GM13976 (cell line): ENCODE results near the gene TMEM238.
"Not testable (repeated sequence)": the region's sequence is repeated elsewhere in the genome, so short reads cannot be mapped to it uniquely, and the experiment has no call there.

ENCODE experiments used
- DNase-seq: peaks from one replicate; pipeline ENCODE4 v3.0.0; 2012; ENCODE audit warnings: low spot score
- CTCF ChIP-seq: IDR thresholded peaks from 2 replicates; pipeline ENCODE4 v1.5.1; 2012; ENCODE audit warnings: borderline replicate concordance, mild to moderate bottlenecking; ENCODE audit not compliant: insufficient read depth; ENCODE audit errors: extremely low read depth, missing control alignments, control extremely low read depth
- in situ Hi-C: fragments of 300-500 bp; cut with MboI; formaldehyde crosslinking; loops from one replicate; pipeline ENCODE4 v1.12.0; 2022; ENCODE audit warnings: low sequenced_read_pairs, mixed read lengths, inconsistent platforms; ENCODE audit not compliant: unreplicated experiment

The TMEM238 gene

GRCh38 chr19:55336101-55336500 lies 48.0 kb downstream of the TMEM238 start:
- no peak for TF ChIP-seq CTCF
- in situ Hi-C loops = no loop called here
- no peak for DNase-seq

GRCh38 chr19:55333870-55334269 lies 50.2 kb downstream of the TMEM238 start:
- no peak for DNase-seq
- in situ Hi-C loops = no loop called here
- TF ChIP-seq CTCF = no peak

GRCh38 chr19:55329791-55330190 lies 54.3 kb downstream of the TMEM238 start:
- DNase-seq, in situ Hi-C loops: not testable (repeated sequence)
